Upper lobe of left lung (tissue), 4 donors: ENCODE data around the gene CHL1.

Experiments used
- CTCF ChIP-seq, 6 experiments: fragments of 450-650 bp in 4 of 6; fragments of 200-600 bp in 2 of 6; sonication (generic) in 2 of 6; IDR thresholded peaks; one replicate each; pipeline ENCODE4 v1.5.1; 2016 to 2019; ENCODE audit warnings: antibody characterized with exemption in 6 of 6
- EP300 ChIP-seq, 4 donors: sonication (generic); formaldehyde crosslinking; IDR thresholded peaks; one replicate each; pipeline ENCODE4 v1.5.1; 2017; ENCODE audit warnings: antibody characterized with exemption in 4 of 4, control low read depth in 2 of 4

- TF ChIP-seq CTCF (IDR thresholded peaks at IDR 0.05) = no peak
- no peak for TF ChIP-seq EP300 (IDR thresholded peaks at IDR 0.05)
Measured at GRCh38 chr3:217948-218347, 21.4 kb downstream of the CHL1 start.
